ENCODE data around the gene TBC1D1.

The TBC1D1 gene

GRCh38 chr4:38021751-38022150, 130.9 kb downstream of the TBC1D1 start:
- Histone ChIP-seq H4K91ac (ENCODE audit: low read length) (no peak overlapping the region), H3K9me3 (ENCODE audit: control insufficient read depth, low read length) (no peaks in the 10 kb centered on the region), H3K23ac (ENCODE audit: low read length in 2 of 2) (no peak overlapping the region), H3K9ac (ENCODE audit: low read length) (no peak overlapping the region), H3K36me3 (ENCODE audit: control insufficient read depth in 1 of 2, insufficient read depth in 2 of 2, low read depth in 1 of 2, low read length in 2 of 2) (peaks cover 18 to 31% of the 10 kb centered on the region in 2 experiments), H3K27ac (ENCODE audit: low read length, poor library complexity, severe bottlenecking) (no peak overlapping the region), H2BK12ac (ENCODE audit: low read length in 2 of 2) (no peak overlapping the region), H3K27me3 (ENCODE audit: control insufficient read depth in 1 of 2, insufficient read depth in 1 of 2, low read length in 2 of 2) (no peaks in the 10 kb centered on the region), H2BK15ac (ENCODE audit: low read depth, poor library complexity, severe bottlenecking) (no peak overlapping the region), H2AFZ (ENCODE audit: low read depth, low read length) (no peak overlapping the region), H3K4ac (ENCODE audit: low read depth in 1 of 2, low read length in 2 of 2) (no peak overlapping the region), H3K79me1 (replicated peaks; ENCODE audit: low read length, poor library complexity, severe bottlenecking) (peaks cover 9% of the 10 kb centered on the region), H3K4me3 (ENCODE audit: insufficient read depth in 1 of 2, low read depth in 1 of 2, low read length in 2 of 2) (no peak overlapping the region), H4K8ac (ENCODE audit: low read length) (no peak overlapping the region), H3K4me2 (ENCODE audit: low read length, poor library complexity, severe bottlenecking) (no peak overlapping the region), H3K14ac (ENCODE audit: low read length in 2 of 2) (no peak overlapping the region), H3K4me1 (ENCODE audit: control insufficient read depth, insufficient read depth, low read depth, low read length) (no peaks in the 10 kb centered on the region), H2AK5ac (ENCODE audit: low read length, severe bottlenecking) (no peak overlapping the region), H3K18ac (ENCODE audit: low read depth in 1 of 2, low read length in 2 of 2) (no peak overlapping the region), H2BK120ac (ENCODE audit: low read depth, low read length) (no peak overlapping the region), H2BK5ac (ENCODE audit: low read depth, low read length, poor library complexity, severe bottlenecking) (no peak overlapping the region)
- no peak for DNase-seq
- WGBS: 84% methylated on average over 2 of the region's 3 CpGs

- Histone ChIP-seq H3K4me2 (ENCODE audit: low read length, poor library complexity, severe bottlenecking) (no peak overlapping the region), H3K18ac (ENCODE audit: low read depth in 1 of 2, low read length in 2 of 2) (no peak overlapping the region), H2AK5ac (ENCODE audit: low read length, severe bottlenecking) (no peak overlapping the region), H4K8ac (ENCODE audit: low read length) (no peak overlapping the region), H3K27me3 (ENCODE audit: control insufficient read depth in 1 of 2, insufficient read depth in 1 of 2, low read length in 2 of 2) (no peaks in the 10 kb centered on the region), H3K4me3 (ENCODE audit: insufficient read depth in 1 of 2, low read depth in 1 of 2, low read length in 2 of 2) (no peak overlapping the region), H2BK120ac (ENCODE audit: low read depth, low read length) (no peak overlapping the region), H4K91ac (ENCODE audit: low read length) (no peak overlapping the region), H3K36me3 (ENCODE audit: control insufficient read depth in 1 of 2, insufficient read depth in 2 of 2, low read depth in 1 of 2, low read length in 2 of 2) (peaks cover 27% of the 10 kb centered on the region in 2 experiments), H3K4ac (ENCODE audit: low read depth in 1 of 2, low read length in 2 of 2) (no peak overlapping the region), H3K23ac (ENCODE audit: low read length in 2 of 2) (no peak overlapping the region), H3K27ac (ENCODE audit: low read length, poor library complexity, severe bottlenecking) (no peak overlapping the region), H2BK5ac (ENCODE audit: low read depth, low read length, poor library complexity, severe bottlenecking) (no peak overlapping the region), H3K9ac (ENCODE audit: low read length) (no peak overlapping the region), H3K4me1 (ENCODE audit: control insufficient read depth, insufficient read depth, low read depth, low read length) (no peaks in the 10 kb centered on the region), H3K9me3 (ENCODE audit: control insufficient read depth, low read length) (no peaks in the 10 kb centered on the region), H2BK15ac (ENCODE audit: low read depth, poor library complexity, severe bottlenecking) (no peak overlapping the region), H3K79me1 (replicated peaks; ENCODE audit: low read length, poor library complexity, severe bottlenecking) (peaks cover 7% of the 10 kb centered on the region), H2AFZ (ENCODE audit: low read depth, low read length) (no peak overlapping the region), H2BK12ac (ENCODE audit: low read length in 2 of 2) (no peak overlapping the region), H3K14ac (ENCODE audit: low read length in 2 of 2) (no peak overlapping the region)
- no peak for DNase-seq
- 83% methylated on average over 10 of the region's 13 CpGs for WGBS
Observed at GRCh38 chr4:38023347-38024205, 132.7 kb downstream of the TBC1D1 start.

GRCh38 chr4:38024206-38024509, 133.3 kb downstream of the TBC1D1 start:
- H3K27me3 ChIP-seq (ENCODE audit: control insufficient read depth in 1 of 2, insufficient read depth in 1 of 2, low read length in 2 of 2): no peaks in the 10 kb centered on the region
- H3K4me2 ChIP-seq (ENCODE audit: low read length, poor library complexity, severe bottlenecking): no peak overlapping the region
- peaks cover 27 to 28% of the 10 kb centered on the region in 2 experiments for H3K36me3 ChIP-seq (ENCODE audit: control insufficient read depth in 1 of 2, insufficient read depth in 2 of 2, low read depth in 1 of 2, low read length in 2 of 2)
- H2BK15ac ChIP-seq (ENCODE audit: low read depth, poor library complexity, severe bottlenecking): no peak overlapping the region
- no peak overlapping the region for H3K27ac ChIP-seq (ENCODE audit: low read length, poor library complexity, severe bottlenecking)
- H2AFZ ChIP-seq (ENCODE audit: low read depth, low read length): no peak overlapping the region
- H2BK5ac ChIP-seq (ENCODE audit: low read depth, low read length, poor library complexity, severe bottlenecking): no peak overlapping the region
- H3K4me3 ChIP-seq (ENCODE audit: insufficient read depth in 1 of 2, low read depth in 1 of 2, low read length in 2 of 2): no peak overlapping the region
- no peak overlapping the region for H3K23ac ChIP-seq (ENCODE audit: low read length in 2 of 2)
- no peak overlapping the region for H2BK120ac ChIP-seq (ENCODE audit: low read depth, low read length)
- no peak overlapping the region for H3K9ac ChIP-seq (ENCODE audit: low read length)
- peak; percentile 27 for DNase-seq
- H4K91ac ChIP-seq (ENCODE audit: low read length): no peak overlapping the region
- 10% methylated on average over 1 of the region's 3 CpGs for whole genome bisulfite sequencing
- H3K14ac ChIP-seq (ENCODE audit: low read length in 2 of 2): no peak overlapping the region
- H3K4me1 ChIP-seq (ENCODE audit: control insufficient read depth, insufficient read depth, low read depth, low read length): no peaks in the 10 kb centered on the region
- peaks cover 7% of the 10 kb centered on the region for H3K79me1 ChIP-seq (replicated peaks; ENCODE audit: low read length, poor library complexity, severe bottlenecking)
- no peak overlapping the region for H2BK12ac ChIP-seq (ENCODE audit: low read length in 2 of 2)
- H3K18ac ChIP-seq (ENCODE audit: low read depth in 1 of 2, low read length in 2 of 2): no peak overlapping the region
- H2AK5ac ChIP-seq (ENCODE audit: low read length, severe bottlenecking): no peak overlapping the region
- H4K8ac ChIP-seq (ENCODE audit: low read length): no peak overlapping the region
- no peaks in the 10 kb centered on the region for H3K9me3 ChIP-seq (ENCODE audit: control insufficient read depth, low read length)
- no peak overlapping the region for H3K4ac ChIP-seq (ENCODE audit: low read depth in 1 of 2, low read length in 2 of 2)

- Histone ChIP-seq H3K14ac (ENCODE audit: low read length in 2 of 2) (no peak overlapping the region), H3K27ac (ENCODE audit: low read length, poor library complexity, severe bottlenecking) (no peak overlapping the region), H2BK15ac (ENCODE audit: low read depth, poor library complexity, severe bottlenecking) (no peak overlapping the region), H3K36me3 (ENCODE audit: control insufficient read depth in 1 of 2, insufficient read depth in 2 of 2, low read depth in 1 of 2, low read length in 2 of 2) (peaks cover 25 to 30% of the 10 kb centered on the region in 2 experiments), H2BK120ac (ENCODE audit: low read depth, low read length) (no peak overlapping the region), H3K23ac (ENCODE audit: low read length in 2 of 2) (no peak overlapping the region), H2BK12ac (ENCODE audit: low read length in 2 of 2) (no peak overlapping the region), H3K18ac (ENCODE audit: low read depth in 1 of 2, low read length in 2 of 2) (no peak overlapping the region), H2AK5ac (ENCODE audit: low read length, severe bottlenecking) (no peak overlapping the region), H2BK5ac (ENCODE audit: low read depth, low read length, poor library complexity, severe bottlenecking) (no peak overlapping the region), H3K4me1 (ENCODE audit: control insufficient read depth, insufficient read depth, low read depth, low read length) (no peaks in the 10 kb centered on the region), H4K8ac (ENCODE audit: low read length) (no peak overlapping the region), H3K4me2 (ENCODE audit: low read length, poor library complexity, severe bottlenecking) (no peak overlapping the region), H3K27me3 (ENCODE audit: control insufficient read depth in 1 of 2, insufficient read depth in 1 of 2, low read length in 2 of 2) (no peaks in the 10 kb centered on the region), H3K79me1 (replicated peaks; ENCODE audit: low read length, poor library complexity, severe bottlenecking) (peaks cover 7% of the 10 kb centered on the region), H4K91ac (ENCODE audit: low read length) (no peak overlapping the region), H3K9me3 (ENCODE audit: control insufficient read depth, low read length) (no peaks in the 10 kb centered on the region), H3K4me3 (ENCODE audit: insufficient read depth in 1 of 2, low read depth in 1 of 2, low read length in 2 of 2) (no peak overlapping the region), H3K9ac (ENCODE audit: low read length) (no peak overlapping the region), H3K4ac (ENCODE audit: low read depth in 1 of 2, low read length in 2 of 2) (no peak overlapping the region), H2AFZ (ENCODE audit: low read depth, low read length) (no peak overlapping the region)
- 97% methylated on average over 7 of the region's 7 CpGs for WGBS
- DNase-seq: no peak
Observed at GRCh38 chr4:38025665-38026064, 134.8 kb downstream of the TBC1D1 start.

All from mesenchymal stem cell (in vitro differentiated cells and primary cell).